GM23338 (cell line): ENCODE data around the gene ADAMTS14. TPM values are rescaled to one million over a fixed set of nuclear protein-coding genes. Genes with fewer than 3 reads are reported as not detected.

ENCODE experiments used
- ATAC-seq: fragments of 200-7000 bp; cut with Tn5 transposase; 3 replicates; pipeline ENCODE4 v1.9.1; 2020
- DNase-seq: peaks from one replicate; pipeline ENCODE4 v3.0.0-alpha.2; 2015; ENCODE audit warnings: low spot score
- H2AFZ ChIP-seq: fragments of 200-600 bp; sonication (generic); 2 replicates; pipeline ENCODE4 v1.8.0; 2016; ENCODE audit warnings: antibody characterized with exemption, mild to moderate bottlenecking, moderate library complexity
- H3F3A ChIP-seq: fragments of 200-600 bp; sonication (generic); replicated peaks from 2 replicates; pipeline ENCODE4 v1.8.0; 2017; ENCODE audit warnings: antibody characterized with exemption, mixed run types, low read depth
- H3K27ac ChIP-seq: fragments of 200-600 bp; sonication (generic); 2 replicates; pipeline ENCODE4 v1.6.1; 2016; ENCODE audit warnings: low read depth
- H3K27me3 ChIP-seq: fragments of 200-600 bp; sonication (generic); 2 replicates; pipeline ENCODE4 v1.8.0; 2016; ENCODE audit warnings: mild to moderate bottlenecking, mixed run types, moderate library complexity; ENCODE audit not compliant: insufficient read depth
- H3K36me3 ChIP-seq: fragments of 200-600 bp; sonication (generic); 2 replicates; pipeline ENCODE4 v1.8.0; 2016; ENCODE audit warnings: mild to moderate bottlenecking; ENCODE audit not compliant: insufficient read depth
- H3K4me1 ChIP-seq: fragments of 200-600 bp; sonication (generic); 2 replicates; pipeline ENCODE4 v1.8.0; 2016; ENCODE audit warnings: mild to moderate bottlenecking, moderate library complexity; ENCODE audit not compliant: insufficient read depth
- H3K4me2 ChIP-seq: fragments of 200-600 bp; sonication (generic); 2 replicates; pipeline ENCODE4 v1.7.1; 2017; ENCODE audit warnings: mixed run types
- H3K4me3 ChIP-seq: fragments of 200-600 bp; sonication (generic); 2 replicates; pipeline ENCODE4 v1.6.1; 2016; ENCODE audit warnings: mixed run types
- H3K79me2 ChIP-seq: fragments of 200-600 bp; sonication (generic); replicated peaks from 2 replicates; pipeline ENCODE4 v1.8.0; 2017; ENCODE audit warnings: mild to moderate bottlenecking; ENCODE audit not compliant: insufficient read depth
- H3K9me2 ChIP-seq: fragments of 200-600 bp; sonication (generic); 2 replicates; pipeline ENCODE4 v1.8.0; 2017; ENCODE audit not compliant: insufficient read depth
- H4K20me1 ChIP-seq: fragments of 200-600 bp; sonication (generic); replicated peaks from 2 replicates; pipeline ENCODE4 v1.8.0; 2017; ENCODE audit warnings: mild to moderate bottlenecking; ENCODE audit not compliant: insufficient read depth
- H3K27ac Mint-ChIP-seq: 2 replicates; pipeline ENCODE4 v1.8.0; 2020; ENCODE audit warnings: inconsistent platforms, mild to moderate bottlenecking, moderate library complexity, mixed read lengths
- H3K27me3 Mint-ChIP-seq: 3 replicates; pipeline ENCODE4 v1.8.0; 2022; ENCODE audit warnings: low read depth, mild to moderate bottlenecking, moderate library complexity, mixed read lengths, inconsistent platforms; ENCODE audit not compliant: insufficient read depth, poor library complexity
- H3K36me3 Mint-ChIP-seq: 3 replicates; pipeline ENCODE4 v1.8.0; 2021; ENCODE audit warnings: low read depth, mild to moderate bottlenecking, inconsistent platforms, moderate library complexity, mixed read lengths
- H3K4me1 Mint-ChIP-seq: 3 replicates; pipeline ENCODE4 v1.8.0; 2020; ENCODE audit warnings: mild to moderate bottlenecking, inconsistent platforms, mixed read lengths
- H3K4me3 Mint-ChIP-seq: 3 replicates; pipeline ENCODE4 v1.8.0; 2021; ENCODE audit warnings: moderate library complexity, mild to moderate bottlenecking, inconsistent platforms, mixed read lengths
- H3K9me3 Mint-ChIP-seq: 3 replicates; pipeline ENCODE4 v1.8.0; 2020; ENCODE audit warnings: moderate library complexity, mild to moderate bottlenecking, inconsistent platforms, mixed read lengths
- CTCF ChIP-seq, 2 experiments: fragments of 200-600 bp in 1 of 2; sonication (generic) in 1 of 2; conservative IDR thresholded peaks; 2 replicates each; pipeline versions ENCODE4 v1.5.1 to v1.6.1; 2016 to 2017; ENCODE audit warnings: antibody characterized with exemption in 2 of 2, low read depth in 2 of 2, mild to moderate bottlenecking in 2 of 2, moderate library complexity in 1 of 2
- EZH2phosphoT487 ChIP-seq: fragments of 200-600 bp; sonication (generic); IDR thresholded peaks from one replicate; pipeline ENCODE4 v1.8.1; 2018; ENCODE audit warnings: antibody characterized with exemption; ENCODE audit not compliant: unreplicated experiment
- NANOG ChIP-seq: IDR thresholded peaks from 2 replicates; pipeline ENCODE4 v1.6.1; 2016; ENCODE audit warnings: antibody characterized with exemption, borderline replicate concordance
- POLR2AphosphoS5 ChIP-seq: IDR thresholded peaks from 2 replicates; pipeline ENCODE4 v1.6.1; 2016; ENCODE audit warnings: antibody characterized with exemption, low read depth
- REST ChIP-seq: IDR thresholded peaks from one replicate; pipeline ENCODE4 v1.6.1; 2018; ENCODE audit warnings: antibody characterized with exemption; ENCODE audit not compliant: unreplicated experiment
- STAT1 ChIP-seq: IDR thresholded peaks from one replicate; pipeline ENCODE4 v1.6.1; 2016; ENCODE audit warnings: antibody characterized with exemption; ENCODE audit not compliant: unreplicated experiment
- ZNF331 ChIP-seq: fragments of 250-450 bp; sonication (Bioruptor Pico); IDR thresholded peaks from 2 replicates; pipeline ENCODE4 v1.5.0; 2020; ENCODE audit warnings: low read depth, mild to moderate bottlenecking, moderate library complexity
- ZNF462 ChIP-seq: fragments of 250-450 bp; sonication (Bioruptor Pico); IDR thresholded peaks from 2 replicates; pipeline ENCODE4 v1.5.0; 2020; ENCODE audit warnings: mild to moderate bottlenecking, moderate library complexity
- polyA plus RNA-seq: library from polyadenylated mRNA; unstranded; fragments of >200 nt; fragmentation: Nextera tagmentation; extraction: Ambion mirVana; gene quantifications from 2 replicates; pipeline ENCODE4 v1.2.1, GENCODE V29; 2016
- total RNA-seq: library from RNA; depleted of rRNA; stranded (reverse); fragments of >200 nt; shearing (Covaris generic); gene quantifications from 2 replicates; pipeline ENCODE4 v1.2.3, GENCODE V29; 2014

Gene ADAMTS14
- total and polyA plus RNA-seq, 2 experiments from 2014 or later = 1.9 to 2.1 TPM

GRCh38 chr10:70743430-70743788, 71.1 kb downstream of the ADAMTS14 start:
- no peak for DNase-seq
- Histone ChIP-seq H3K4me2 (no peak overlapping the region), H3K27me3 (no peaks in the 10 kb centered on the region), H4K20me1 (no peaks in the 10 kb centered on the region), H3F3A (no peaks in the 10 kb centered on the region), H3K27ac (no peak overlapping the region), H2AFZ (no peak overlapping the region), H3K79me2 (no peaks in the 10 kb centered on the region), H3K4me1 (no peaks in the 10 kb centered on the region), H3K9me2 (no peaks in the 10 kb centered on the region), H3K36me3 (no peaks in the 10 kb centered on the region), H3K4me3 (no peak overlapping the region)
- Mint-ChIP-seq H3K4me1 (peaks cover 4% of the 10 kb centered on the region; the same call in 2 of the 3 replicates), H3K36me3 (no peaks in the 10 kb centered on the region), H3K27me3 (peaks cover 7% of the 10 kb centered on the region), H3K4me3 (no peak overlapping the region), H3K27ac (no peak overlapping the region), H3K9me3 (no peaks in the 10 kb centered on the region)
- ATAC-seq = no peak
- no peak for TF ChIP-seq ZNF331
- TF ChIP-seq REST = no peak
- no peak for TF ChIP-seq NANOG
- no peak for TF ChIP-seq STAT1
- no peak for TF ChIP-seq EZH2phosphoT487
- no peak for TF ChIP-seq POLR2AphosphoS5
- TF ChIP-seq ZNF462 (CRISPR knock-in tag) = no peak
- no peak for TF ChIP-seq CTCF (conservative IDR thresholded peaks at IDR 0.05; ENCODE audit: low read depth in 2 of 2)
